Thyroid gland (tissue), 4 donors: ENCODE results near the gene GALNT2. TPM values are rescaled to one million over a fixed set of nuclear protein-coding genes. Genes with fewer than 3 reads are reported as not detected.

Experiments used
- DNase-seq, 2 donors: peaks; one replicate each; pipeline ENCODE4 v3.0.0-alpha.2; 2019
- H3K27ac ChIP-seq, 3 donors: fragments of 200-600 bp; sonication (generic); 1 replicate in 2 of 3; 2 replicates in 1 of 3; pipeline ENCODE4 v1.5.1; 2016 to 2019; ENCODE audit warnings: mild to moderate bottlenecking in 1 of 3, moderate library complexity in 1 of 3
- H3K27me3 ChIP-seq: fragments of 200-600 bp; sonication (generic); one replicate; pipeline ENCODE4 v1.5.1; 2019
- H3K36me3 ChIP-seq, 2 donors: fragments of 200-600 bp; sonication (generic); one replicate each; pipeline ENCODE4 v1.5.1; 2016 to 2019
- H3K4me1 ChIP-seq, 2 donors: fragments of 200-600 bp; sonication (generic); one replicate each; pipeline ENCODE4 v1.5.1; 2017 to 2019
- H3K4me3 ChIP-seq, 3 donors: fragments of 200-600 bp; sonication (generic); replicated peaks in 1 of 3; 1 replicate in 2 of 3; 2 replicates in 1 of 3; pipeline ENCODE4 v1.5.1; 2016; ENCODE audit warnings: mild to moderate bottlenecking in 1 of 3
- H3K9me3 ChIP-seq: fragments of 200-600 bp; sonication (generic); one replicate; pipeline ENCODE4 v1.5.1; 2017
- POLR2A ChIP-seq, 2 donors: fragments of 450-650 bp; IDR thresholded peaks; one replicate each; pipeline ENCODE4 v1.6.1; 2017; ENCODE audit warnings: antibody characterized with exemption in 2 of 2, mild to moderate bottlenecking in 2 of 2, moderate library complexity in 1 of 2
- WGBS, 2 donors: methylation state at CpG; one replicate each; pipeline ENCODE4 v1.1.5; 2017; 5-methylcytosine and 5-hydroxymethylcytosine counted together
- intact Hi-C: fragments of 100-400 bp; cut with DNase I; formaldehyde crosslinking; loops from one replicate; pipeline ENCODE4 v1.15.1; 2023
- total RNA-seq, 4 donors: library from RNA; depleted of rRNA; stranded (reverse); fragments of >200 nt; gene quantifications; one replicate each; pipeline ENCODE4 v1.2.3, GENCODE V29; 2016
- TF ChIP-seq, protein P1 (sequence below), 6 experiments: fragments of 200-600 bp in 3 of 6; fragments of 450-650 bp in 3 of 6; sonication (generic) in 3 of 6; IDR thresholded peaks; one replicate each; pipeline ENCODE4 v1.5.1; 2016 to 2019; ENCODE audit warnings: antibody characterized with exemption in 6 of 6, mild to moderate bottlenecking in 2 of 6, inconsistent platforms in 1 of 6, moderate library complexity in 1 of 6

GALNT2 gene
- total RNA-seq, 4 donors from 2014 or later = 26.2 to 48.9 (median 42.3) TPM

DNA sequence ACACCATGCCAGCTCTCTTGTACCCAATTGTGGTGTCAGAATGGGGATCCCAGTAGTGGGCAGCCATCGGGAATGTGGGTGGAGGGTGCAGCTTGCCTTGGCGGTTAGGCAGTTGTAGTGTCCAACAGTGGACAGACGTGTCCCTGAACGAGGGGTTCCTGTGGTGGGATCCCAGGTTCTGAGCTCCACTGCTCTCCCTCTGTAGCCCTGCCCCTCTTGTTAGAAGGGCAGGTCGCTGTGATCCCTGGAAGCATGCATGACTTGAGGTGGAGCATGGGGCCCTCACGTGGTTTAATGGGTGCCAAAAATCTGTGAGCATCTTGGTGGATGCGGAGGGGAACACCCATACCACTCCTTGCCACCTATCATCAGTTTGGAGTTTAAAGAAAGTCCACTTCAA, 4.3 kb downstream of the GALNT2 start:
- no peaks in the 10 kb centered on the region for H3K9me3 ChIP-seq
- peak overlapping the region in 1 of 3 donors; percentile 5 for H3K27ac ChIP-seq
- H3K4me3 ChIP-seq = no peak overlapping the region
- no peaks in the 10 kb centered on the region for H3K27me3 ChIP-seq
- peaks cover 41 to 48% of the 10 kb centered on the region in 2 donors for H3K4me1 ChIP-seq
- no peak for TF ChIP-seq POLR2A (IDR thresholded peaks at IDR 0.05)
- TF ChIP-seq, protein P1, sequence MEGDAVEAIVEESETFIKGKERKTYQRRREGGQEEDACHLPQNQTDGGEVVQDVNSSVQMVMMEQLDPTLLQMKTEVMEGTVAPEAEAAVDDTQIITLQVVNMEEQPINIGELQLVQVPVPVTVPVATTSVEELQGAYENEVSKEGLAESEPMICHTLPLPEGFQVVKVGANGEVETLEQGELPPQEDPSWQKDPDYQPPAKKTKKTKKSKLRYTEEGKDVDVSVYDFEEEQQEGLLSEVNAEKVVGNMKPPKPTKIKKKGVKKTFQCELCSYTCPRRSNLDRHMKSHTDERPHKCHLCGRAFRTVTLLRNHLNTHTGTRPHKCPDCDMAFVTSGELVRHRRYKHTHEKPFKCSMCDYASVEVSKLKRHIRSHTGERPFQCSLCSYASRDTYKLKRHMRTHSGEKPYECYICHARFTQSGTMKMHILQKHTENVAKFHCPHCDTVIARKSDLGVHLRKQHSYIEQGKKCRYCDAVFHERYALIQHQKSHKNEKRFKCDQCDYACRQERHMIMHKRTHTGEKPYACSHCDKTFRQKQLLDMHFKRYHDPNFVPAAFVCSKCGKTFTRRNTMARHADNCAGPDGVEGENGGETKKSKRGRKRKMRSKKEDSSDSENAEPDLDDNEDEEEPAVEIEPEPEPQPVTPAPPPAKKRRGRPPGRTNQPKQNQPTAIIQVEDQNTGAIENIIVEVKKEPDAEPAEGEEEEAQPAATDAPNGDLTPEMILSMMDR (IDR thresholded peaks at IDR 0.05) = no peak
- no peaks in the 10 kb centered on the region for H3K36me3 ChIP-seq
- DNase-seq = peak in 1 of 2 donors; percentile 41
- intact Hi-C loops = loop anchor here (10.0 kb wide), 1 partner anchor 53 kb away; no protein-coding TSS in a partner anchor
- WGBS, 2 donors = 64 to 70% methylated on average over 7 of the region's 7 CpGs

DNA sequence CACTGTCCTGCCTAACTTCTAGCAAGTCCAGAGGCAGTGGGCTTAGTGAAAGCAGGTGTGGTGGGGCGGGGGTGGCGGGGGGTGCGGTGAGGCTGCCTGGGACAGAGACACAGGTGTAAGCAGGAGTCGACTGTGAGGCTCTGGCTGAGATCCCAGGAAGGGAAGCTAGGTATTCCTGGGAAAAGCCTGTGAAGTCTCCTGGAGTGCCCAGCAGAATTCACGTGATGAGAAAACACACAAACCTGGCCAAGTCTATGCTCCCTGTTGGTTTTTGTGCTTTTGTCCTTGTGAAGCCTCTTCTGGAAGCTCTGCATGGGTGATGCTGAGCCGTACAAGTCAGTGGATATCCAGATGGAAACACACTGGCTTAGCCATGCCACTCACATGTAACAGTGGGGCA, 5.3 kb downstream of the GALNT2 start:
- DNase-seq = peak; percentile 57 to 66
- Histone ChIP-seq H3K27me3 (no peaks in the 10 kb centered on the region), H3K4me3 (no peak overlapping the region), H3K27ac (peak overlapping the region in 1 of 3 donors; percentile 5), H3K36me3 (no peaks in the 10 kb centered on the region), H3K4me1 (peaks cover 41 to 53% of the 10 kb centered on the region in 2 donors), H3K9me3 (no peaks in the 10 kb centered on the region)
- intact Hi-C loops = loop anchor here (10.0 kb wide), 1 partner anchor 53 kb away; no protein-coding TSS in a partner anchor
- TF ChIP-seq POLR2A (IDR thresholded peaks at IDR 0.05) = no peak
- TF ChIP-seq, protein P1 (IDR thresholded peaks at IDR 0.05) = no peak
- WGBS, 2 donors = 37 to 63% methylated on average over 5 of the region's 6 CpGs

DNA sequence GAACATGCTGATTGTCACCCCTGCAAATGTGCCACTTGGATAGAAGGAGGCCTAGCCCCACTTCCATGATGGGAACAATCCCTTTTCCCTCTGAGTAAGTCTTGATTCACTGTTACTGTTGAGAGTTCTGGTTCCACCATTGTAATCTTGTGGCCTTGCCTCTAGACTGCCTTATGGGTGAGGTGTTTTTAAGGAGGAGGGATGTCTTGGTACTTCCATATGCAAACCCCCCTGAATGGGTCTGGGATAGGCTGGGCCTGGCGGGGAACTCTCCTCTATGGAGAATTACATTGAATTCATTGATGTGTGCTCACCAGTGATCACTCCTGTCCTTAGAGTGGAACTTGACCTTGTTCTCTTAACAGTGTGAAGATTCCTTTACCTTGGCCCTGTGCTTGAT, 5.8 kb downstream of the GALNT2 start:
- no peak for DNase-seq
- no peak for TF ChIP-seq POLR2A (IDR thresholded peaks at IDR 0.05)
- TF ChIP-seq, protein P1 (IDR thresholded peaks at IDR 0.05) = no peak
- H3K9me3 ChIP-seq = no peaks in the 10 kb centered on the region
- no peaks in the 10 kb centered on the region for H3K27me3 ChIP-seq
- WGBS, 2 donors = 100% methylated on average over 1 of the region's 1 CpG
- no peak overlapping the region for H3K4me3 ChIP-seq
- H3K36me3 ChIP-seq = no peaks in the 10 kb centered on the region
- intact Hi-C loops = loop anchor here (10.0 kb wide), 1 partner anchor 52 kb away; no protein-coding TSS in a partner anchor
- H3K27ac ChIP-seq = no peak overlapping the region
- peaks cover 41 to 56% of the 10 kb centered on the region in 2 donors for H3K4me1 ChIP-seq

DNA sequence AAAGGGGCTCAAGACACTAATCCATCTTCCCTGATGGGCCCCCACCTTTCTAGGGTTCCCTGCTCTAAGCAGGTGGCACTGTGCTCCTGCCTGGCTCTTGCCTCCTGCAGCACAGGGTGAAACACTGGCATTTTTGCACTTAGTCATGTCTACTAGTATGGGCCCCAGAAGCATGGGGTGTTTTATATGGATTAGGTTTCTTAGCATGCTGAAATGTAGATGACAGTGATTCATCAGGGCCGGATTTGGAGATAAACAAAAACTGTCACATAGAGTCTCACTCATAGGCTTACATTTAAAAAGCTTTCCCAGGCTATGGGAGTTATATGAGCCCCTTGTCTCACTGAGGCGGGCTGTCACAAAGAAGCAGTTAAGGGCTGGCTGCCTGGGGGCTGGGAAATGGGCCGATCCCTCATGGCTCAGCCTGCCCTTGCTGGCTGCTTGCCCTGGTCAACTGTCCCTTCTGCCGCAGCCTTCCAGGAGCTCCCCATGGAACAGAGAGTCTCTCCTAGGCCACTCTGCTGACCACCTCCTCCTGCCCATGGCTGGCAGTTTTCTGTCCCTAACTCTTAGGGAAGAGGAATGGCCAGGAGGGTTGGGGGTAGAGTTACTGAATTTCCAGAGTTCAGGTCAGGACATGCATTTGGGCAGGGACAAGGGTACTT, 6.5 kb downstream of the GALNT2 start:
- Histone ChIP-seq H3K9me3 (no peaks in the 10 kb centered on the region), H3K4me3 (no peak overlapping the region), H3K4me1 (peaks cover 38 to 56% of the 10 kb centered on the region in 2 donors), H3K36me3 (no peaks in the 10 kb centered on the region), H3K27me3 (no peaks in the 10 kb centered on the region), H3K27ac (no peak overlapping the region)
- 72 to 79% methylated on average over 4 of the region's 4 CpGs for WGBS, 2 donors
- intact Hi-C loops = loop anchor here (10.0 kb wide), 1 partner anchor 51 kb away; no protein-coding TSS in a partner anchor
- TF ChIP-seq POLR2A (IDR thresholded peaks at IDR 0.05) = no peak
- TF ChIP-seq, protein P1 (IDR thresholded peaks at IDR 0.05) = no peak
- no peak for DNase-seq

DNA sequence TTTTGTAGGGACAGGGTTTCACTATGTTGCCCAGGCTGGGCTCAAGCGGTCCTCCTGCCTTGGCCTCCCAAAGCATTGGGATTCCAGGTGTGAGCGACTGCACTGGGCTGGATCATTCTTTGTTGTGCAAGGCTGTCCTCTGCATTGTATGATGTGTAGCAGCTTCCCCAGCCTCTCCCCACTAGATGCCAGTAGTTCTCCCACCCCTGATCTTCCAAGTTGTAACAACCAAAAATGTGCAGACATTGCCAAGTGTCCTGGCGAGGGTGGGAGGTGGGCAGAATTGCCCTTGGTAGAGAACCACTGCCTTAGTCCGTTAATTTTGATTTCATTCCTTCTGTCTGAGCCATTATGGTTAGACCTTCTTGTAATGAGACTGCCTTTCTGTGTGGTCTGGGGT, 7.2 kb downstream of the GALNT2 start:
- DNase-seq = no peak
- Histone ChIP-seq H3K9me3 (no peaks in the 10 kb centered on the region), H3K4me3 (no peak overlapping the region), H3K27ac (no peak overlapping the region), H3K27me3 (no peaks in the 10 kb centered on the region), H3K4me1 (peaks cover 30 to 53% of the 10 kb centered on the region in 2 donors), H3K36me3 (no peaks in the 10 kb centered on the region)
- 85 to 93% methylated on average over 3 to 4 of the region's 4 CpGs for WGBS, 2 donors
- TF ChIP-seq, protein P1 (IDR thresholded peaks at IDR 0.05) = no peak
- no peak for TF ChIP-seq POLR2A (IDR thresholded peaks at IDR 0.05)
- intact Hi-C loops = loop anchor here (10.0 kb wide), 1 partner anchor 51 kb away; no protein-coding TSS in a partner anchor
